Testis (tissue), 2 donors: ENCODE measurements around the gene ELL2.

Experiments
- POLR2A ChIP-seq: fragments of 450-650 bp; IDR thresholded peaks from one replicate; pipeline ENCODE4 v1.6.1; 2017; ENCODE audit warnings: antibody characterized with exemption, mild to moderate bottlenecking, moderate library complexity
- TF ChIP-seq, protein P1 (sequence below), 3 experiments: fragments of 450-650 bp in 2 of 3; fragments of 200-600 bp in 1 of 3; sonication (generic) in 1 of 3; IDR thresholded peaks; one replicate each; pipeline ENCODE4 v1.5.1; 2016 to 2019; ENCODE audit warnings: antibody characterized with exemption in 3 of 3, mild to moderate bottlenecking in 2 of 3, moderate library complexity in 1 of 3

- TF ChIP-seq, protein P1, sequence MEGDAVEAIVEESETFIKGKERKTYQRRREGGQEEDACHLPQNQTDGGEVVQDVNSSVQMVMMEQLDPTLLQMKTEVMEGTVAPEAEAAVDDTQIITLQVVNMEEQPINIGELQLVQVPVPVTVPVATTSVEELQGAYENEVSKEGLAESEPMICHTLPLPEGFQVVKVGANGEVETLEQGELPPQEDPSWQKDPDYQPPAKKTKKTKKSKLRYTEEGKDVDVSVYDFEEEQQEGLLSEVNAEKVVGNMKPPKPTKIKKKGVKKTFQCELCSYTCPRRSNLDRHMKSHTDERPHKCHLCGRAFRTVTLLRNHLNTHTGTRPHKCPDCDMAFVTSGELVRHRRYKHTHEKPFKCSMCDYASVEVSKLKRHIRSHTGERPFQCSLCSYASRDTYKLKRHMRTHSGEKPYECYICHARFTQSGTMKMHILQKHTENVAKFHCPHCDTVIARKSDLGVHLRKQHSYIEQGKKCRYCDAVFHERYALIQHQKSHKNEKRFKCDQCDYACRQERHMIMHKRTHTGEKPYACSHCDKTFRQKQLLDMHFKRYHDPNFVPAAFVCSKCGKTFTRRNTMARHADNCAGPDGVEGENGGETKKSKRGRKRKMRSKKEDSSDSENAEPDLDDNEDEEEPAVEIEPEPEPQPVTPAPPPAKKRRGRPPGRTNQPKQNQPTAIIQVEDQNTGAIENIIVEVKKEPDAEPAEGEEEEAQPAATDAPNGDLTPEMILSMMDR (IDR thresholded peaks at IDR 0.05): no peak
- TF ChIP-seq POLR2A: no peak
Measured at GRCh38 chr5:95853490-95853889, 108.2 kb downstream of the ELL2 start.
